ENCODE data around the gene DTNB.
"Not testable (repeated sequence)": the region's sequence is repeated elsewhere in the genome, so short reads cannot be mapped to it uniquely, and the experiment has no call there.

Gene DTNB

GRCh38 chr2:25620711-25621110 lies 52.7 kb downstream of the DTNB start:
- DNase-seq, result no peak

GRCh38 chr2:25620077-25620476 lies 53.3 kb downstream of the DTNB start:
- no peak for DNase-seq

DNA sequence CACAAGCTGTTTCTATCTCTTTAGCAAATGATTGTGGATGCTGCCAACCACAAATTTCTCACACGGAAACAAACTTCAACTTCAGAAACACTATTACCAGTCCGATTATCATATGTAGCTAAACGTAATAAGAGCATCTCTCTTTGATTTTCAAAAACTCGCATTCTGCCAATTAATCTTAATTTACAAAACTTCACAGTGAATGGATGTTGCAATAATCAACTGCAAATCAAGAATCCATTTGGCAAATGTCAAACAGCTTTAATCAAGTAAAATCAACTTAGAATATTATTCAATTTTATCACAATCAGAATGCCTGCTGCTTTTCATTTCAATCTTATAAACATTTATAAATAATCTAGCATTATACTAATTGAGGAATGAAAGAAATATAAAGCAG lies 54.2 kb downstream of the DTNB start:
- no peak for DNase-seq

GRCh38 chr2:25618676-25619075 lies 54.7 kb downstream of the DTNB start:
- no peak for DNase-seq

DNA sequence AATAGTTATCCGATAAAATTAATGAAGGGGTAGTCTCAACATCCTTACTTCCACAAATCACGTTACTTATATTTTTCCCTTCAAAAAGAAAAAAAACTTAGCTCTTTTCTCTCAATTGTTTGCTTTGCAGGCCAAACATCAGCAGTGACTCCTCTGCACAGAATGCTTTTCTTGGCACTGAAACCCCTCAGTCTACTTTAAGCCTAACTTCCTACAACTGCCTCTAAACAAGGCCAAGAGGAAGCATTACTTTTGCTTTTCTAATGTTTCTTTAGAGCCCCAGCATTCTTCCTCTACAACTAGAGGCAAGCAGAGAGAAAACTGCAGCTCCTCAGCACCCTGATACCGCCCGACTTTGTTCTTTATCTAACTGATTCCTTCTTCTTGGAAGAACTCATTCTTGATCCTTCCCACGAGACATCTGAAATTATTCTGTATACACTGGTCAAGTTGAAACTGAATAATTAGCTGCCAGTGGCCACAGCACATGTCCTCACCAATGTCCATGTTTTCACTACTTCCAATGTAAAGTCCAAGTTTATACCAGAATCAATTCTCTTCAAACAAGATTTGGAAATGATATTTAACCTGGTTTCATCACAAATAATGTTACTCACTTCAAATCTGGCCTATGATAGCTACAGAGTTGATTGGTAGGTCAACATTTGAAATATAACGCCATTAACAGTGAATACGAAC lies 55.3 kb downstream of the DTNB start:
- no peak for DNase-seq

DNA sequence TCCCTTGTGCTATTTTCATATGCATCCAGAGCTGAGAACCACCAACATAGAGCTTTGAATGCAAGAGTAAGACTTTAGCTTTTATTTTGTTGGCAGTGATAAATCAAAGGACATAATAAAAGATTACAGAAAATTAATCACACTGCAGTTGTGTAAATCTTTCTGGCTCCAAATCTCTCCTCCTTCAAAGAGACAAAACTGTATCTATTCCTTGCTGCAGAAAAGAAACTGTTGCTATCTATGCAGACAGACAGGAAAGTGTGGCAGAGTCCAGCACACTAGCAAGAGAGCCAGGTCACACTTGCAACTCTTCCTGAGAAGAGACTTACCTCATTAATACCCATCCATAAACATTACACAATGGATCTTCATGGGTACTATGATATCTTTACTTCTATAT lies 57.5 kb downstream of the DTNB start:
- DNase-seq, result no peak

DNA sequence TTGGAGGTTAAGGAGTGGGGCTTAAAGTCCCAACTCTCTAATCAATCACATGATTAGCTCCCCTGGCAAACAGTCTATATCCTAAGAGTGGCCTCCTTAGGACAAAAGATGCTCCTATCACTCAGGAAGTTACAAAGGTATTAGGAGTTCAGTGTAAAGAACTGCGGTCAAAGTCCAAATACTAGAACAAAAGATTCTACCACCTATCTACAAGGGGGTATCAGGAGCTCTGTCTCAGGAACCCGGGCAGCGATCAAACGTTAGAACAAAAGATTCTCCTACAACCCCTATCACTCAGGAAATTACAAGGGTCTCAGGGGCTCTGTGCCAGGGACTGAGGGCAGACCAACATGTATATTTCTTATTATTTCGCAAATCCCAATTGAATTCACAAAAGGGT lies 58.0 kb downstream of the DTNB start:
- no peak for DNase-seq

DNA sequence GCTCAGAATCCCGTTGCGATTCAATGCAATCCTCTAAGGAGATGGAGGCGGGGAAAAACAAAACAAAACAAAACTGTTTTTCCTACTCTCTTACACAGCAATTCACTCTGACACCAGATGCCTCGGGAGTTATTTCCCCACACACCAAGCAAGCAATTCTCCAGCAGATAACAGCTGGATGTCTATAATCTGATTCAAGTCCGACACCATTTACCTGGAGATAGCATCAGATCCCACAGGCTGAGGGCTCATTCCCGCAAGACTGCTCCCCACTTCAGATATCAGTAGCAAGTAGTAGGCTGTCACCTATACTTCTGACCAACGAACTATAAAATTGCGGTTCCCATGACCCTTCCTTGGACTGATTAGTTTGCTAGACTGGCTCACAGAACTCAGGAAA lies 58.7 kb downstream of the DTNB start:
- DNase-seq, result no peak

- DNase-seq, result no peak
Observed at GRCh38 chr2:25608718-25609117, 64.7 kb downstream of the DTNB start.

- DNase-seq, result no peak
Observed at GRCh38 chr2:25606892-25607291, 66.5 kb downstream of the DTNB start.

DNA sequence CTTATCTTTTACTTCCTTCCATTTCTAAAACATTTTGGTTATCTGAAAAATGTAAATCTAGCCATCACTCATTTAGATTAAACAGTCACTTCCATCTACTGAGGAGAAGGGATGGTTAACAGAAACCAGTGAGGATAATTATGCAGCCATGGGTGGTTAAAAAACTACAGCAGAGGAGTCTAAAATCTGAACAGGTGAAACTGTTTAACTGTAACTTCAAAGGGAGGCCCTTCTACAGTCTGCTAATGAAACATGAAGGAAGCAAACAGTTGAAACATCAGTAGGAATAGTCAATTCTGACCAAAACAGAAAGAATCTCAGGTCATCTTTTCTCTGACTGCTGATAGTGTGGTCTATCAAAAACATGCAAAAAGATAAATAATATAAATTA lies 71.0 kb downstream of the DTNB start:
- DNase-seq, result no peak

DNA sequence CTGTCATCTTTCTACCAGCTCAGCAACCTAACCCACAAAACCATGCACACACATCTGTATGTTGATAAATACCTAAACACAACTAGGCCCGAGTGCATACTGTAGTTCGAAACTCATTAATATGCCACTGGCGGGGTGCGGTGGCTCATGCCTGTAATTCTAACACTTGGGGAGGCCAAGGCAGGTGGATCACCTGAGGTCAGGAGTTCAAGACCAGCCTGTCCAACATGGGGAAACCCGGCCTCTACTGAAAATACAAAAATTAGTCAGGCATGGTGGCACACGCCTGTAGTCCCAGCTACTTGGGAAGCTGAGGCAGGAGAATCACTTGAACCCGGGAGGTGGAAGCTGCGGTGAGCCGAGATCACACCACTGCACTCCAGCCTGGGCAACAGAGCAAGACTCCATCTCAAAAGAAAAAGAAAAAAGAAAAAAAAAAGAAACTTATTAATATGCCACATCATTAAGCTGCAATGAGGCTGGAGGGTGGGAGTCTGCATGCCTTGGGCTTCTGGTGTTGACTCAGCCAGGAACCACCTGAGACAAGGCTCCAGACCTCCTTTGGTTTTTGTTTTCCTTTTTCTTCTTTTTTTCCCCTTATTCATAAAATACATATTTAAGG lies 71.6 kb downstream of the DTNB start:
- DNase-seq, result not testable (repeated sequence)

GRCh38 chr2:25598911-25599310 lies 74.5 kb downstream of the DTNB start:
- DNase-seq, result no peak

- no peak for DNase-seq
Observed at GRCh38 chr2:25598332-25598731, 75.0 kb downstream of the DTNB start.

GRCh38 chr2:25597881-25598280 lies 75.5 kb downstream of the DTNB start:
- DNase-seq, result no peak

GRCh38 chr2:25596516-25597244 lies 76.7 kb downstream of the DTNB start:
- no peak for DNase-seq

GRCh38 chr2:25595393-25595792 lies 78.0 kb downstream of the DTNB start:
- DNase-seq, result no peak

- no peak for DNase-seq
Observed at GRCh38 chr2:25594991-25595390, 78.4 kb downstream of the DTNB start.

DNA sequence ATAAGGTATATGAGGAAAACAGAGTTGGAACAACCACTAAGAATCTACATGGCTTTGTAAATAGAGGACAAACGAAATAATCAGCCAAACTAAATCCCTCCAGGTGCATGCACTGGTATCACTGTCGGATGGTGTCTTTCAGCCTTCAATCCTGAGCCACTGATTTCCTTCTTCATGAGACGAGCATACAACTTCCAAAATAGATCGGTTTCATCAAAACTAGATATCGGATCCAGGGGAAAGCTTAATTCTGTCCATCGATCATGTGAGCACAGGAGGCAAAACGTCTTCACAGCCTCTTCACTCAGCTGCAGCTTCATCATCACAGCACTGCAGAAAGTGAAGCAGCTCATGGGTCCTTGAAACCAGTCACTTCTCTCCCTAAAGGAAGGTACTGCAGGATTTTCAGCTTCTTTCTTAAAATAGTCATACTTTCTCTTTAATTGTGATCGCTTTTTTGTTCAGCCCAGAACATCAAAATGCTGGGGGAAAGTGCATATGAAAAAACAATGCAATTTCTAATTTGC lies 80.5 kb downstream of the DTNB start:
- no peak for DNase-seq

DNA sequence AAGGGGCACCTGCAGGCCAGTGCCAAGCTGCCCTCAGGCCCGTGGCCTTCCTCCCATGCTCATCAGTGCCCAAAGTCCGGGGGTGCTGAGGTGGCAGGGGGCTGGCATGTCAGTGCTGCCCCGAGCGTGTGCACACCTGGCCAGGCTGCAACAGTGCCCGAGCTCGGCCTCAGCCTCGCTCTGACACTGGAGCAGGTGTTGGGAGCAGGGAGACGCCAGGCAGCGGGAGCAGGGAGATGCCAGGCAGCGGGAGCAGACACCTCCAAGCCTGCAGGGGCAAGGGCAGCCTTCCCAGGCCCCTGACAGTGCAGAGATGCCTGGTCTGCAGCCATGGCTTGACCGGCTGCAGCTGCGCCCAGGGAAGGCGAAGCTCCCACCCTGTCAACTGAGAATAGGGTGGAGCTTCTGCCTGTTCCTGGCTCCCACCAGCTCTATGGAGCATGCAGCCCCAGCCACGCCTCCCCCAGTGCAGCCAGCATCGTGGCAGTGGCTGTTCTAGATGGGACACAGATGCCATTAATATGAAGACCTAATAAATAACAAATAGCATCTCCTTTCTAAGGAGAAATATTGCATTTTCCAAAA lies 82.4 kb downstream of the DTNB start:
- no peak for DNase-seq

- no peak for DNase-seq
Observed at GRCh38 chr2:25589676-25590205, 83.6 kb downstream of the DTNB start.

DNA sequence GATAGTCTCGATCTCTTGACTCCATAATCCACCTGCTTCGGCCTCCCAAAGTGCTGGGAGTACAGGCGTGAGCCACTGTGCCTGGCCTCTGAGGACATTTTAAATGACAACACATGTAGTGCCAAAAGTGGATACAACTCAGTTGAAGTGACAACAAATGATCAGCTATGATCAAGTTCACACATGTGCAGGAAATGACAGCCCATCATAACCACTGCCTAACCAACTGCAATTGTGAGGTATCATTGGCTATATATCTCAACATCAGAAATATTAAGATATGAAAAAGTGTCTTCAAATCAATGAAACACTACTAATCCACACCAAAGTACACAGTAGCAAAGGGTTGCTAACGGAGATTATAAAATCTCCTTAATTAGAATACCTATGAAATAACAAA lies 84.8 kb downstream of the DTNB start:
- DNase-seq, result no peak

DNA sequence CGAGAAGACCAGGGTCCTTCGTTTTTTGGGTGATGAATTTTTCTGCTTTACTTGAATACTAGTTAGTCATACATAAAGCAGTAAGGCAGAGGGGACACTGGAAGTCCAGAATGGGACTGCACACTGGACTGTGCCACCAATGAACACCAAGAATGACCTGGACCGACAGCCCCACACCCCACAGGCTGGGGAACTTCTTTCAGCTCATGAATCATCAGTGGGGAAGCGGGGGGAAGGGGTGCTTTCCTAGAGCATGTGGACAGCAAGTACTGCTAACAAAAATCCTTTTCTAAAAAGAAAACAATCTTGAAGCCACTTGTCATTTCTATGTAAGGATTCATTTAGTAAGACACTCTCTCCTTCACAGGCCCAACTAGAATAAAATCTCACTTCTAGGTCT lies 86.0 kb downstream of the DTNB start:
- DNase-seq, result no peak

Data from activated gamma-delta T cell treated with Interleukin-2 at 50 U/mL for 16 hours (primary cell).